Osteoblast (primary cell): Measurements from ENCODE around the gene KCNA3. TPM values are rescaled to one million over a fixed set of nuclear protein-coding genes. Genes with fewer than 3 reads are reported as not detected.

Source experiments
- DNase-seq: peaks from one replicate; pipeline ENCODE4 v3.0.0; 2011; ENCODE audit warnings: low spot score, mixed read lengths; ENCODE audit not compliant: insufficient read length; ENCODE audit errors: missing footprints
- H2AFZ ChIP-seq: 2 replicates; pipeline ENCODE4 v1.6.0; 2011; ENCODE audit warnings: mild to moderate bottlenecking, low read length
- H3K27ac ChIP-seq: 2 replicates; pipeline ENCODE4 v1.5.1; 2011; ENCODE audit warnings: mild to moderate bottlenecking, low read depth, low read length, moderate library complexity
- H3K27me3 ChIP-seq: 2 replicates; pipeline ENCODE4 v1.6.0; 2012; ENCODE audit warnings: mild to moderate bottlenecking, control low read depth, inconsistent platforms, low read length, moderate library complexity; ENCODE audit not compliant: insufficient read depth
- H3K36me3 ChIP-seq: 2 replicates; pipeline ENCODE4 v1.5.1; 2011; ENCODE audit warnings: mild to moderate bottlenecking, low read length, control low read depth, moderate library complexity; ENCODE audit not compliant: insufficient read depth
- H3K4me1 ChIP-seq: 2 replicates; pipeline ENCODE4 v1.5.1; 2011; ENCODE audit warnings: mild to moderate bottlenecking, low read length, control low read depth, moderate library complexity; ENCODE audit not compliant: insufficient read depth
- H3K4me2 ChIP-seq: 2 replicates; pipeline ENCODE4 v1.6.0; 2011; ENCODE audit warnings: mild to moderate bottlenecking, low read length; ENCODE audit not compliant: insufficient read depth
- H3K4me3 ChIP-seq: fragments of 200-600 bp; sonication (generic); 3 replicates; pipeline ENCODE4 v1.5.1; 2012; ENCODE audit warnings: mild to moderate bottlenecking, low read length, inconsistent platforms; ENCODE audit not compliant: insufficient read depth
- H3K79me2 ChIP-seq: 2 replicates; pipeline ENCODE4 v1.6.0; 2012; ENCODE audit warnings: mild to moderate bottlenecking, low read length, control low read depth, inconsistent platforms; ENCODE audit not compliant: insufficient read depth
- H3K9me3 ChIP-seq: 2 replicates; pipeline ENCODE4 v1.5.1; 2011; ENCODE audit warnings: low read depth, low read length, control low read depth
- H4K20me1 ChIP-seq: 2 replicates; pipeline ENCODE4 v1.6.0; 2012; ENCODE audit warnings: mild to moderate bottlenecking, low read length, control low read depth; ENCODE audit not compliant: insufficient read depth
- CTCF ChIP-seq: IDR thresholded peaks from 2 replicates; pipeline ENCODE4 v1.5.1; 2011; ENCODE audit warnings: mild to moderate bottlenecking, low read depth, low read length, moderate library complexity; ENCODE audit errors: extremely low read depth
- total RNA-seq: library from RNA; depleted of rRNA; stranded (reverse); fragments of >200 nt; gene quantifications from 2 replicates; pipeline ENCODE4 v1.2.3, GENCODE V29; 2012

Gene KCNA3
- total RNA-seq, 1 donor = not detected

GRCh38 chr1:110717179-110717578 is 42.4 kb upstream of the KCNA3 start:
- H3K4me2 ChIP-seq = no peak overlapping the region
- DNase-seq = no peak
- H3K27me3 ChIP-seq = no peaks in the 10 kb centered on the region
- H3K9me3 ChIP-seq = no peaks in the 10 kb centered on the region
- no peak for TF ChIP-seq CTCF
- no peak overlapping the region for H3K4me3 ChIP-seq
- no peak overlapping the region for H2AFZ ChIP-seq
- H3K4me1 ChIP-seq = no peaks in the 10 kb centered on the region
- H3K79me2 ChIP-seq = no peaks in the 10 kb centered on the region
- H3K36me3 ChIP-seq = no peaks in the 10 kb centered on the region
- H4K20me1 ChIP-seq = no peaks in the 10 kb centered on the region
- no peak overlapping the region for H3K27ac ChIP-seq

DNA sequence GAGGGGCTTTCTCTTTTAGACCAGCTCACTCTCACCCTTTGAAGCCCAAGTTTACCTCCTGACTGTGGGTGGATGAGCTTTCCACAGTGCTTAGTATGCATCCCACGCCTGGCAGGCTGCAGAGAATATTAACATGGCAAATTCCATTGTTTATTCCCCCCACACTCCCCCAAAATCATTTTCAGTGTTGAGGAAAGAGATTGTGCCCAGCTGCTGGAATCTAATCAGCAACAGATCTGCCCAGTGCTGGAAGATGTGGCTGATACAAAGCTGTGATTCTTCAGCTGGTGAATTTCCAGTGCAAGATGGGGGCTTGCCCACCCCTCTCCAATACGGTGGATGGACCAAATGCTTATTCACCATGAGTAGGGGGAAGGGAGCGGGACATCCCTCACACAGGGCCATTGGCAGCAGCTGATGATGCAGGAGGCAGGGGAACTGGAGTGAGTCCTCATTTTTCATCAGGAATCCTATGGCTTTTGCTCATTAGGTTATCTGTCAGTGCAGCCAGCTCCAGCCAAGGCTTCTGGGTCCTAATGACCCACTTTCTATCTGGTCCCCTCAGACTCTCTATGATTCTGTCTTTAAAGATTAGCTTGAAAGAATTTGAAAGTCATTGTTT is 39.7 kb upstream of the KCNA3 start:
- no peaks in the 10 kb centered on the region for H3K36me3 ChIP-seq
- no peak for DNase-seq
- no peaks in the 10 kb centered on the region for H3K79me2 ChIP-seq
- H2AFZ ChIP-seq = no peak overlapping the region
- no peak overlapping the region for H3K27ac ChIP-seq
- no peaks in the 10 kb centered on the region for H3K27me3 ChIP-seq
- H4K20me1 ChIP-seq = no peaks in the 10 kb centered on the region
- no peak overlapping the region for H3K4me3 ChIP-seq
- H3K4me1 ChIP-seq = no peaks in the 10 kb centered on the region
- TF ChIP-seq CTCF = no peak
- no peak overlapping the region for H3K4me2 ChIP-seq
- H3K9me3 ChIP-seq = no peaks in the 10 kb centered on the region

DNA sequence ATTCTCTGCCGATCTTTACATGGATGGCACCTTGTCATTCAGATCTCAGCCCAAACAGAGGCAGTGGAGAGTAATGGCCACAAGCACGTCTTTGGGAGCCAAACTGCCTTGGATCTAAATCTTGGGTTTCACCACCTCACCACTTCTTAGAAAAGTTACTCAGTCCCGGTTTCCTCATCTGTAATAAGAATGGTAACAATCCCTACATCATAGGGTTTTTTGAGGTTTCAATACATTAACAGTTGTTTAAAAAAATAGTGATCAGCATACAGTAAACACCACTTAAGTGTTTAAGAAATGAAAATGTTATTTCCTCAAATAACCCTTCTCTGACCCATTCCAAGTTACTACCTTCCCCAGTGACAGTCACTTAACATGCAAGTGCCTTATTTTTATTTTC is 38.5 kb upstream of the KCNA3 start:
- H3K4me2 ChIP-seq = no peak overlapping the region
- H4K20me1 ChIP-seq = no peaks in the 10 kb centered on the region
- no peak overlapping the region for H3K27ac ChIP-seq
- H2AFZ ChIP-seq = no peak overlapping the region
- DNase-seq = no peak
- no peak overlapping the region for H3K4me3 ChIP-seq
- H3K79me2 ChIP-seq = no peaks in the 10 kb centered on the region
- H3K27me3 ChIP-seq = no peaks in the 10 kb centered on the region
- no peaks in the 10 kb centered on the region for H3K4me1 ChIP-seq
- no peaks in the 10 kb centered on the region for H3K36me3 ChIP-seq
- TF ChIP-seq CTCF = no peak
- no peaks in the 10 kb centered on the region for H3K9me3 ChIP-seq

DNA sequence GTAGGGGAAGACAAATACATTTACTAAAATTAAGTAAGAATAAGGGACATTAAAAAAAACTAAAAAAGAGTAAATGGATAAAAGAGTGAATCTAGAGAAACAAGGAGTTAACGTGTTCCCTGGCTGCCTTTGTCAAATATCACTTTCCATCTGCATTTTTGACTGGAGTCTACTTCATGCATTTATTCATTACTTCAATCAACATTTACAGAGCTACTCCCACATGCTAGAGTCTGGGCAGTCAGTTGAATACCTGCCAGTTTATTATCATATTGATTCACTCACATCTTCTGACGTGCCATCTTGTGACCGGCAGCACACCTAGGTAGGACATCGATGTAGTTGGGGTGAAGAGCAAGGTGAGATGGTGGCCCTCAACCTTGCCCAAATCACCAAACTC is 35.6 kb upstream of the KCNA3 start:
- TF ChIP-seq CTCF = no peak
- H3K27me3 ChIP-seq = no peaks in the 10 kb centered on the region

More for the DNA sequence above, 35.6 kb upstream of the KCNA3 start:
- no peaks in the 10 kb centered on the region for H3K79me2 ChIP-seq
- no peak overlapping the region for H2AFZ ChIP-seq
- H3K4me1 ChIP-seq = no peaks in the 10 kb centered on the region
- no peak overlapping the region for H3K27ac ChIP-seq
- no peak overlapping the region for H3K4me2 ChIP-seq
- H4K20me1 ChIP-seq = no peaks in the 10 kb centered on the region
- DNase-seq = no peak
- H3K4me3 ChIP-seq = no peak overlapping the region
- H3K9me3 ChIP-seq = no peaks in the 10 kb centered on the region
- no peaks in the 10 kb centered on the region for H3K36me3 ChIP-seq
